HG02973 (cell line): ENCODE data around the gene ZFYVE9.

Experiments used
- ATAC-seq: cut with Tn5 transposase; IDR thresholded peaks from one replicate; pipeline ENCODE4 v1.9.1; 2021; ENCODE audit warnings: moderate library complexity; ENCODE audit not compliant: unreplicated experiment

Gene ZFYVE9

GRCh38 chr1:52332411-52332810 is 190.5 kb downstream of the ZFYVE9 start:
- no peak for ATAC-seq

- ATAC-seq = no peak
Observed at GRCh38 chr1:52334906-52335528, 193.1 kb downstream of the ZFYVE9 start.

GRCh38 chr1:52337439-52337838 is 195.6 kb downstream of the ZFYVE9 start:
- no peak for ATAC-seq

- ATAC-seq = no peak
Observed at GRCh38 chr1:52341655-52342260, 199.9 kb downstream of the ZFYVE9 start.

GRCh38 chr1:52343979-52344378 is 202.1 kb downstream of the ZFYVE9 start:
- no peak for ATAC-seq

- no peak for ATAC-seq
Observed at GRCh38 chr1:52345252-52345651, 203.4 kb downstream of the ZFYVE9 start.

- no peak for ATAC-seq
Observed at GRCh38 chr1:52346653-52347052, 204.8 kb downstream of the ZFYVE9 start.

- ATAC-seq = no peak
Observed at GRCh38 chr1:52348704-52349300, 206.9 kb downstream of the ZFYVE9 start.

- ATAC-seq = no peak
Observed at GRCh38 chr1:52352690-52353089, 210.8 kb downstream of the ZFYVE9 start.

- ATAC-seq = no peak
Observed at GRCh38 chr1:52355436-52355835, 213.5 kb downstream of the ZFYVE9 start.

GRCh38 chr1:52355847-52356505 is 214.1 kb downstream of the ZFYVE9 start:
- ATAC-seq = no peak

GRCh38 chr1:52356818-52357355 is 215.0 kb downstream of the ZFYVE9 start:
- no peak for ATAC-seq

- ATAC-seq = no peak
Observed at GRCh38 chr1:52357397-52357796, 215.5 kb downstream of the ZFYVE9 start.

- no peak for ATAC-seq
Observed at GRCh38 chr1:52358851-52359497, 217.1 kb downstream of the ZFYVE9 start.

GRCh38 chr1:52359676-52360594 is 218.0 kb downstream of the ZFYVE9 start:
- ATAC-seq = no peak

GRCh38 chr1:52360595-52360968 is 218.7 kb downstream of the ZFYVE9 start:
- no peak for ATAC-seq

GRCh38 chr1:52364235-52364839 is 222.4 kb downstream of the ZFYVE9 start:
- no peak for ATAC-seq

GRCh38 chr1:52365071-52365745 is 223.3 kb downstream of the ZFYVE9 start:
- no peak for ATAC-seq
